ENCODE measurements around the gene VDAC1. TPM values are rescaled to one million over a fixed set of nuclear protein-coding genes. Genes with fewer than 3 reads are reported as not detected.
"Not testable (repeated sequence)": the region's sequence is repeated elsewhere in the genome, so short reads cannot be mapped to it uniquely, and the experiment has no call there.

The VDAC1 gene
- total and polyA plus RNA-seq, 2 donors (not counting 3 experiments of a cell fraction or from before 2014, with no cell fraction given), result 116 to 247 TPM

DNA sequence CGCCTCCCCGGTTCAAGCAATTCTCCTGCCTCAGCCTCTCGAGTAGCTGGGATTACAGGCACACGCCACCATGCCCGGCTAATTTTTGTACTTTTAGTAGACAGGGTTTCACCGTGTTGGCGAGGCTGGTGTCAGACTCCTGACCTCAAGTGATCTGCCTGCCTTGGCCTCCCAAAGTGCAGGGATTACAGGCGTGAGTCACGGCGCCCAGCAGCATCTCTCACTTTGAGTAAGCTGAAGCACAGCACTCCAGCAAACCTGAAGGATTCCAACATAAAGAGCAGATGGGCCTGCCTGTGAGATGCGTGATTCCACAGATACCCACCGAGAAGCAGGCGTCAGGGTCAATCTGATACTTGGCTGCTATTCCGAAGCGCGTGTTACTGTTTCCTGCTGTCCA, 29.2 kb downstream of the VDAC1 start:
- H3K36me3 ChIP-seq (ENCODE audit: control insufficient read depth in 2 of 2, extremely low read depth in 1 of 2, insufficient read depth in 2 of 2, low read length in 2 of 2), result peaks cover 16 to 25% of the 10 kb centered on the region in 2 experiments
- H3K27ac ChIP-seq (ENCODE audit: insufficient read depth, low read depth, low read length); FAIRE-seq; H3K4me2 ChIP-seq (ENCODE audit: insufficient read depth, low read length); CTCF ChIA-PET; H2AFZ ChIP-seq (ENCODE audit: low read depth, low read length); H3K4me3 ChIP-seq (replicated peaks in 1 of 3; ENCODE audit: insufficient read depth in 1 of 3, low read depth in 1 of 3, low read length in 3 of 3); H3K9ac ChIP-seq (replicated peaks; ENCODE audit: extremely low read depth, insufficient read depth, low read length); BruUV-seq (replicated peaks); intact Hi-C loops (cut with micrococcal nuclease); DNase-seq (ENCODE audit: low read depth, low spot score); dilution Hi-C loops (cut with MboI; ENCODE audit: extremely low pct_ligation_motif_present, low sequenced_read_pairs); H3K27me3 ChIP-seq (ENCODE audit: control insufficient read depth in 2 of 2, insufficient read depth in 2 of 2, low read length in 2 of 2); POLR2A ChIA-PET; H3K9me1 ChIP-seq (replicated peaks; ENCODE audit: control insufficient read depth, extremely low read depth, insufficient read depth, low read length); H4K20me1 ChIP-seq (replicated peaks; ENCODE audit: control insufficient read depth, extremely low read depth, insufficient read depth, low read length); H3K9me3 ChIP-seq (replicated peaks; ENCODE audit: control insufficient read depth, insufficient read depth, low read length); H3K4me1 ChIP-seq (ENCODE audit: control insufficient read depth, extremely low read depth, insufficient read depth, low read length): not testable (repeated sequence)
- peaks cover 17% of the 10 kb centered on the region for H3K79me2 ChIP-seq (ENCODE audit: control insufficient read depth, insufficient read depth, low read length)

DNA sequence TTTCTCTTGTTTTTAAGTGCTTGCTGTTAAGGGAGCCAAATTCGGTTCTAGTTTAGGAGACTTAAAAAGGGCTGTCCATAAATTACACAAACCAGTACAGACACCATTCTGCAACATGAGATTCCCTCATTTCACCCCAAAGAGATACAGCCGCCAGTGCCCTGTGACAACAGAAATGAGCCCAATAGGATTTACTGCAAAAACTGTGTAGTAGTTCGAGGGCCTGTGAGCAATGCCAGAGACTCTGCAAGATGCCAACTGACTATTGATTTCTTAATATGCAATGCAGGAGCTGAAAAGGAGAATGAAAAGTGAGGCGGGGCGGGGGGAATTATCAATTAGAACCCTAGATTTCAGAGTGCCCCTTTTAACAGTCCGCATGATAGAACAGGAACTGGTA, 30.6 kb downstream of the VDAC1 start:
- H2AFZ ChIP-seq (ENCODE audit: low read depth, low read length), result no peak overlapping the region
- ChIA-PET POLR2A (no interaction called here), CTCF (no interaction called here)
- H4K20me1 ChIP-seq (replicated peaks; ENCODE audit: control insufficient read depth, extremely low read depth, insufficient read depth, low read length), result peaks cover 2% of the 10 kb centered on the region
- H3K4me1 ChIP-seq (ENCODE audit: control insufficient read depth, extremely low read depth, insufficient read depth, low read length), result no peaks in the 10 kb centered on the region
- no peak overlapping the region for H3K9ac ChIP-seq (replicated peaks; ENCODE audit: extremely low read depth, insufficient read depth, low read length)
- TF ChIP-seq MYC (IDR thresholded peaks at IDR 0.05; ENCODE audit: low read depth, low read length) (no peak), POLR2AphosphoS5 (IDR thresholded peaks at IDR 0.05; ENCODE audit: insufficient read depth, low read depth, low read length) (no peak), GATA2 (IDR thresholded peaks at IDR 0.05; ENCODE audit: insufficient read depth, insufficient read length, low read depth, low read length) (no peak)
- TF ChIP-seq, protein P1, sequence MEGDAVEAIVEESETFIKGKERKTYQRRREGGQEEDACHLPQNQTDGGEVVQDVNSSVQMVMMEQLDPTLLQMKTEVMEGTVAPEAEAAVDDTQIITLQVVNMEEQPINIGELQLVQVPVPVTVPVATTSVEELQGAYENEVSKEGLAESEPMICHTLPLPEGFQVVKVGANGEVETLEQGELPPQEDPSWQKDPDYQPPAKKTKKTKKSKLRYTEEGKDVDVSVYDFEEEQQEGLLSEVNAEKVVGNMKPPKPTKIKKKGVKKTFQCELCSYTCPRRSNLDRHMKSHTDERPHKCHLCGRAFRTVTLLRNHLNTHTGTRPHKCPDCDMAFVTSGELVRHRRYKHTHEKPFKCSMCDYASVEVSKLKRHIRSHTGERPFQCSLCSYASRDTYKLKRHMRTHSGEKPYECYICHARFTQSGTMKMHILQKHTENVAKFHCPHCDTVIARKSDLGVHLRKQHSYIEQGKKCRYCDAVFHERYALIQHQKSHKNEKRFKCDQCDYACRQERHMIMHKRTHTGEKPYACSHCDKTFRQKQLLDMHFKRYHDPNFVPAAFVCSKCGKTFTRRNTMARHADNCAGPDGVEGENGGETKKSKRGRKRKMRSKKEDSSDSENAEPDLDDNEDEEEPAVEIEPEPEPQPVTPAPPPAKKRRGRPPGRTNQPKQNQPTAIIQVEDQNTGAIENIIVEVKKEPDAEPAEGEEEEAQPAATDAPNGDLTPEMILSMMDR (IDR thresholded peaks at IDR 0.05; ENCODE audit: extremely low read depth in 1 of 2, insufficient read depth in 1 of 2, low read depth in 1 of 2, low read length in 2 of 2), result no peak
- H3K36me3 ChIP-seq (ENCODE audit: control insufficient read depth in 2 of 2, extremely low read depth in 1 of 2, insufficient read depth in 2 of 2, low read length in 2 of 2), result peaks cover 17 to 22% of the 10 kb centered on the region in 2 experiments
- no peak overlapping the region for H3K4me3 ChIP-seq (replicated peaks in 1 of 3; ENCODE audit: insufficient read depth in 1 of 3, low read depth in 1 of 3, low read length in 3 of 3)
- H3K9me1 ChIP-seq (replicated peaks; ENCODE audit: control insufficient read depth, extremely low read depth, insufficient read depth, low read length), result no peaks in the 10 kb centered on the region
- H3K9me3 ChIP-seq (replicated peaks; ENCODE audit: control insufficient read depth, insufficient read depth, low read length), result no peaks in the 10 kb centered on the region
- no peak overlapping the region for H3K27ac ChIP-seq (ENCODE audit: insufficient read depth, low read depth, low read length)
- DNase-seq (ENCODE audit: low read depth, low spot score) (no peak), FAIRE-seq (no peak)
- intact Hi-C loops (cut with micrococcal nuclease) (no loop called here), dilution Hi-C loops (cut with MboI; ENCODE audit: extremely low pct_ligation_motif_present, low sequenced_read_pairs) (no loop called here)
- no peaks in the 10 kb centered on the region for H3K27me3 ChIP-seq (ENCODE audit: control insufficient read depth in 2 of 2, insufficient read depth in 2 of 2, low read length in 2 of 2)
- H3K4me2 ChIP-seq (ENCODE audit: insufficient read depth, low read length), result no peak overlapping the region
- peaks cover 11% of the 10 kb centered on the region for H3K79me2 ChIP-seq (ENCODE audit: control insufficient read depth, insufficient read depth, low read length)
- no TSS peak for BruUV-seq (replicated peaks)

Measured in endothelial cell of umbilical vein (primary cell).